GM18907 (cell line): ENCODE data around the gene ZNF710.
"Not testable (repeated sequence)": the region's sequence is repeated elsewhere in the genome, so short reads cannot be mapped to it uniquely, and the experiment has no call there.

Experiments
- ATAC-seq: cut with Tn5 transposase; IDR thresholded peaks from one replicate; pipeline ENCODE4 v1.9.1; 2021; ENCODE audit warnings: mild to moderate bottlenecking, moderate library complexity; ENCODE audit not compliant: unreplicated experiment

Gene ZNF710

DNA sequence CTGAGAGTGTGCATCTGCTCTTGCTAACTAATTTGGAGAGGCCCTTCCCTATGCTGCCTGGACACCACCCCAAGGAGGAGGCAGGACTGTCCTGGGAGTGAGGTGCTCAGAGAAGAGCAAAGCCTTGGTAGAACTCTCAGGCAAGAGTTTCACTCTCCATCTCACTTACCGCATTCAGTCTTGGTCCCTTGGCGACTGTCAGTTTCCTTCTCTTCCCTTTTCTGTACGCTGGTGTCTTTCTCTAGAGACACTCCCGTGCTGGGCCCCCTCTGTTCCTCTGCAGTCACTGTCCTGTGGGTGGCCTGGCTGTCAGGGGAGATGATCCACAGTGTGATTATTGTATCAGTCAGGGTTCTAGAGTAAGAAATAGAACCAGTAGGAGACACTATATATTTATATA lies 57.2 kb downstream of the ZNF710 start:
- no peak for ATAC-seq

DNA sequence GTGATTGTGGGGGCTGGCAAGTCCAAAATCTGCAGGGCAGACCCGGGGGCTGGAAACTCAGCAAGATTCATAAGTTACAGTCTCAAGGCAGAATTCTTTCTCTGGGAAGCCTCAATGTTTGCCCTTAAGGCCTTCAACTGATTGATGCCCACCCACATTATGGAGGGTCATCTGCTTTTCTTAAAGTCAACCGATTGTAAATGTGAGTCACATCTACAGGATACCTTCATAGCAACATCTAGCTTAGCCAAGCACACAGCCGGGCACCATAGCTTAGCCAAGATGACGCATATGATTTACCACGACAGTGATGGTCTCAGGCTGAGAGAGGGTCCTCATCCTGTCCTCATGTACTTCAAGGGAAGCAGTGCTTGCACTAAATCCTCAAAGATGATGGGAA lies 57.7 kb downstream of the ZNF710 start:
- ATAC-seq, result no peak

DNA sequence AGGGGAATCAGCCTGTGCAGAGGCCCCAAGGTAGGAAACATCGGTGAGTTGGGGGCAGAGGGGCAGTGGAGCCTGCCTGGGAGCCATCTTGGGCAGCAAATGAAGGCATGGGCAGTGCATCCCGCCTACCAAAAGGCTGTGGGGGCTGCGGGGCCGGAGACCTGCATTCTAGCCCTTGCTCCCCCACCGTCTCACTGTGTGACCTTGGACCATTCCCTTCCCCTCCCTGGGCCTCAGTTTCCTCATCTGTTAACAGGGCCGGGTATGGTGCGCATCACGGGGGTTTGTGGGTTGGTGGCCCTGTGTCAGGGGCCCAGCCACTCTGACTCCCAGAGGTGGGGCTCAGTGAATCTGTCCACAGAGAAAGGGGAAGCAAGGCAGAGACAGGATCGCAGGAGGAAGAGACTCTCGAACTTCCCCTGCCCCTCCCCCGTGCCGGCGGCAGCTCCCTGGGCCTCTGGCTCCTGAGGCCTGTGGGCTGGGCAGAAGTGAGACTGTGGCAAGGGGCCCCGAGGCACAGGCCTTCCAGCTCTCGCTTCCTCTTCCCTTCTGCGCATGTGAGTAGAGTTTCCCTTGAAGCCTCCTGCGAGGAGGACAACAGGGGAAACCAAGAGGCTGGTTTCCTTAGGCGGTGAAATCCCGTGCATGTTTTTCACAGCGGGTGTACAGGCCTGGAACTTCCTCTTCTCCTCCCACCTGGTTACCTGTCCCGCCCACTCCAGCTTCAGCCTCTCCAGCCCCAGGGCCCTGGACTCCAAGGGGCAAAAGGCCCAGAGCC lies 58.3 kb downstream of the ZNF710 start:
- peak; percentile 93 for ATAC-seq

DNA sequence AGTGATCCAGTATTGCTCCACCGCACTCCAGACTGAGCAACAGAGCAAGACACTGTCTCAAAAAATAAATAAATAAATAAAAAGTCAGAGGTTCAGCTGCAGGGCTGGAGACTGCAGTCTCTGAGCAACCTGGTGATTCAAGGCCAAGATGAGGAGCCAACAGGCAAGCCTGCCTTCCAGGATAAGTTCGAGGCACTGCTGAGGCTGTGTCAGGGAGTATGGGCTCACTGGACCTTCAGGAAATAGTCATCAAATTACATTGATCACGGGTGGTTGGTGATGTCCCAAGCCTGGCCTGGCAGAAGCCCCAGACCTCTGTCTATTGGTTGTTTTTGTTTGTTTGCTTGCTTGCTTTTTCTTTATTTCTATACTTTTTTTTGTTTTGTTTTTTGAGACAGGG lies 59.7 kb downstream of the ZNF710 start:
- ATAC-seq, result no peak

DNA sequence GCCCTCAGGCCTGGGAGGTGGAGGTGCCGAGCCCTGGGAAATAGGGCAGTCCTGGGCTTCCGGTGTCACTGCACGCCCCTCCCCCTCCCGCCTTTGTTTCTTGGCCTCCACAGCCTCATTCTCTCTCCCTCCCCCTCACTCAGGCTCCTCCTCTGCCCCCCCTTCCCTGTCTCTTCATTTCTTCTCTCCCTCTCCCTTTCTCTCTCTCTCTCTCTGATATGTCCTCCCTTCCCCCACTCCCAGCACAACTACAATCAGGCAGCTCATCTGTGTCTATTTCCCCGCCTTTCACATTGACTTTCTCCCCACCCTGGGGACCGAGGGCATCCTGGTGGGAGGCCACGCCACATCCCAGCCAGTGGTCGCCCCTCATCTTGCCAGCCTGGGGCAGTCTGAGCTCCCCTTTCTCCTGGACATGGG lies 60.9 kb downstream of the ZNF710 start:
- no peak for ATAC-seq

DNA sequence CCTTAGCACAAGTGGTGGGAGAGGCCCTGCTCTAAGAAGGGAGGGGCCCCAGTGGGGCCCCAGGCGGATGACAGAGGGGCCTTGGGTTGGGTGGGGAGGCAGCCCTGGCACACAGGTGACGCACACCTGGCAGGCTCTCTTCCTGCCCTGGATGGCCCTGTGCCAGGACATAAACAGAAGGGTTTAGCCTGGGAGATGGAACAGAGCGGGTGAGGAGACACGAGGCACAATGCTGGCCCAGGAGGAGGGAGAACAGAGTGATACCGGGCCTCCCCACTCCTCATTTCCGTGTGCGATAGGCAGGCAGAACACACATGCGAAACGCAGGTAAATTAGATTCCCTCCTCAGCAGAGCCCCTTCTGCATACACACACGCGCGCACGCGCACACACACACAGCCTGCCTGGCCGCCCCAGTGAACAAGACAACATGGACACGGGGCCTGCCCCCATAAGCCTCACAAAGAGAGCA lies 61.4 kb downstream of the ZNF710 start:
- no peak for ATAC-seq

DNA sequence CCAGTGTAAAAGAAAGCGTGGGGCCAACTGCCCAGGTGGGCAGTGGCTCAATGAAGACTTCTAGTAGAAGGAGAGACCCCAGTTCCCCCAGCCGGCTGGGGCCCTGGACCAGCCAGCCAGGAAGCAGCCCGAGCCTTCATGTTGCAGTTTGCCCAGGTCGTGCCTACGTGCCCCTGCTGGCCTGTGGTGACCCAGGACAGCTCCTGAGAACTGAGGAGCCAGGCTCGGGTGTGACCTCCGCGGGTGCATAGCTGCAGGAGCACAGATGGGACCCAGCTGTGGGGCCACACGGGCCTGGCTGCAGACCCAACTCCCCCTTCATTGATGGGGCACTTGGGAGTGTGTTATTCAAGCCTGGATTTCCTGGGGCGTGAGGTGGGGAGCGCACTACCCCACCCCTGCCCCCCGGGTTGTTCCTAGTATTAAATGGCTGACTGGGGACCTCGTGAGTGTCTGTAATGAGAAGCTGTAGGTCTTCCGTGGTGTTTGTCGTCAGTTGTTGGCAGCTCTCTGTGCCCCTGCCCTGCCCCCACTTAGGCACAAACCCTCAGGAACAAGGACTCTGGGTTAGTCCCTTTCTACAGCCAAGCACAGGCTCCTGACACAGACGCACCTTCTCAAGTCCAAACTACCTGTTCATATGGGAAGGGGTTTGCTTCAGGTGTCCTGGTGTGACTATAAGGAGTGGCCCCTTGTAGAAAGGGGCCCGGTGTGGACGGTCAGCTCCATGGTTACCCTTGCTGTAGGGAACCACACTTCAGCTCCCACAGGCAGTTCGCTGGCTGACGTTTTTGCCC lies 62.0 kb downstream of the ZNF710 start:
- no peak for ATAC-seq

DNA sequence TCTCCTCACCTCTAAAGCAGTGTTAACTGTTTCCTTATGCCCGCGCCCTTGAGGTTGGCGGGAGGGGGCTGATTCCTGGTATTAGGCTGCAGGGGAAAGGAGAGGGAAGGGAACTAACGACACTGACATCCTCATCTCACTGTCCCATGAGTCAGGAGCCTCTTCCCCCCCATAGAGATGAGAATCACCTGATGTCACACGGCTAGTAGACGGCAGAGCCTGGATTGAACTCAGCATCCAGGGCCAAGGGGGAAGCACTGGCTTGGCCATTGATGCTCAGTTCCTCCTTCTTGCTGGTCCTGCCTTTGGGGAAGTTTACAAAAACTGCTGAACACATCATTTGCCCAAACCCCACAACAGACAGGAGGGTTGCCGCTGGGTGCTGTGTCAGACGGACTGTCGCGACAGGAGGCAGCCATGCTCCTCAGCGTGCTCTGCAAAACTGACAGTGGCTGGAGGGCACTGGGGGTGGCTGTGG lies 62.7 kb downstream of the ZNF710 start:
- no peak for ATAC-seq

DNA sequence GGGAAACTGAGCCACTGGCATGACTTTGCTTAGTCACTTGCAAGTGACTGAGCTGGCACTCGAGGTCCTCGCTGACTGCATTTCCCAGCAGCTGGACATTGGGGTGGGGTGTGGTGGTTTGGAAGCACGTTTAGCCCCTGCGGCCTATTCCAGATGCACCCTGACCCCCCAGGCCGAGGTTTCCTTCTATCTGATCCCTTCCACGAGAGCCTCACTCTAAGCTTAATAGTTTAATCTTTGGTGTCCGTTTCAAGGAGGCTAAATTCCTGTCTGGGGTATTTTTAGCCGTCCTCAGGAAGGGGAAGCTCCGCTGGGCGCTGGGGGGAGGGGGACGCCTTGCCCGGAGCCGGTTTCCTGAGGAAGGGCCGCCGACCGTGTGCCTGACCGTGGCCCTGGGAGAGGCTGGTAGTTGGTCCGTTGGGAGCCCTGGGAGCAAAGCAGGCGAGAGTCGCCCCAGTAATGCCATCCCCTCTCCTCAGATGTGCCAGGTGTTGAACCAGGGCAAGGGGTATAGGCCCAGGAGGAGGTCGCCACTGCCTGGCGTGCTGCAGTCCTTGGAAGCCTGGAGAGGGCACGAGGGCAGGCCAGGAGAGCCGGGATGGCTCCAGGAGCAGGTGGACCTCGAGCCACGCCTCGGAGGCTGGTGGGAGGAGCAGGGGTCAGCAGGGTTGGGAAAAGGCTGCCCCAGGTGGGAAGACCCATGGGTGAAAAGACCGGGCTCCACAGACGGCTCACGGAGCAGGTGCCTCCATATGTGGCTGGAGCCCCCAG lies 64.0 kb downstream of the ZNF710 start:
- ATAC-seq, result no peak

DNA sequence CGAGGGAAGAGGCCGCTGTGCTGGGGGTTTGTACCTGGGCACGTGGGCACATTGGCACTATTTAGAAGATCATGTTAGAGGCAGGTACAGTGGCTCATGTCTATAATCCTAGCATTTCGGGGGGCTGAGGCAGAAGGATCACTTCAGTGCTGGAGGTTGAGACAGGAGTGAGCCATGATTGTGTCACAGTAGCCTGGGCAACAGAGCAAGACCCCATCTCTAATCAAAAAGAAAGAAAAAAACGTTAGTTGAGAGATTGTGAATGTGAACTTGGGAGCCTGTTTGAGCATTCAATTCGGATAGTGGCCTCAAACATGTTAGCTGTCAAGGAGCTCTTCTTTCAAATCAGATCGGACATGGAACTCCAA lies 64.5 kb downstream of the ZNF710 start:
- no peak for ATAC-seq

DNA sequence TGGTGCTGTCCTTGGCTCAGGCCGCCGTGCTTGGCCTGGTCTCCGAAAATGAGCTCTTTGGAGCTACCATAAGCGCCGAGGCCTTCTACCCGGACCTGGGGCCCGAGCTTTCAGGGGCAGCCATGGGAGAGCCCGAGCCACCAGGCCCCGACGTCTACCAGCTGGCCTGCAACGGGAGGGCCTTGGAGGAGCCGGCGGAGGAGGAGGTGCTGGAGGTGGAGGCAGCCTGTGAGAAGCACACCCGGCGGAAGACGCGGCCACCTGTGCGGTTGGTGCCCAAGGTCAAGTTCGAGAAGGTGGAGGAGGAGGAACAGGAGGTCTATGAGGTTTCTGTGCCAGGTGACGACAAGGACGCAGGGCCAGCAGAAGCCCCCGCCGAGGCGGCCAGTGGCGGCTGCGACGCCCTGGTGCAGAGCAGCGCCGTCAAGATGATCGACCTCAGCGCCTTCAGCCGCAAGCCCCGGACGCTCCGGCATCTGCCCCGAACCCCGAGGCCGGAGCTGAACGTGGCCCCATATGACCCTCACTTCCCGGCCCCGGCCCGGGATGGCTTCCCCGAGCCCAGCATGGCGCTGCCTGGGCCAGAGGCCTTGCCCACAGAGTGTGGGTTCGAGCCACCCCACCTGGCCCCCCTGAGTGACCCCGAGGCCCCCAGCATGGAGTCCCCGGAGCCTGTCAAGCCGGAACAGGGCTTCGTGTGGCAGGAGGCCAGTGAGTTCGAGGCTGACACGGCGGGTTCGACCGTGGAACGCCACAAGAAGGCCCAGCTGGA lies 66.2 kb downstream of the ZNF710 start:
- ATAC-seq, result no peak

DNA sequence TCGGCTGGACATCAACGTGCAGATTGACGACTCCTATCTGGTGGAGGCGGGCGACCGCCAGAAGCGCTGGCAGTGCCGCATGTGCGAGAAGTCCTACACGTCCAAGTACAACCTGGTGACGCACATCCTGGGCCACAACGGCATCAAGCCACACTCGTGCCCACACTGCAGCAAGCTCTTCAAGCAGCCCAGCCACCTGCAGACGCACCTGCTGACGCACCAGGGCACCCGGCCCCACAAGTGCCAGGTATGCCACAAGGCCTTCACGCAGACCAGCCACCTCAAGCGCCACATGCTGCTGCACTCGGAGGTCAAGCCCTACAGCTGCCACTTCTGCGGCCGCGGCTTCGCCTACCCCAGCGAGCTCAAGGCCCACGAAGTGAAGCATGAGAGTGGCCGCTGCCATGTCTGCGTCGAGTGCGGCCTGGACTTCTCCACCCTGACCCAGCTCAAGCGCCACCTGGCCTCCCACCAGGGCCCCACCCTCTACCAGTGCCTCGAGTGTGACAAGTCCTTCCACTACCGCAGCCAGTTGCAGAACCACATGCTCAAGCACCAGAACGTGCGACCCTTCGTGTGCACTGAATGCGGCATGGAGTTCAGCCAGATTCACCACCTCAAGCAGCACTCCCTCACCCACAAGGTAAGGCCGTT lies 67.0 kb downstream of the ZNF710 start:
- no peak for ATAC-seq

DNA sequence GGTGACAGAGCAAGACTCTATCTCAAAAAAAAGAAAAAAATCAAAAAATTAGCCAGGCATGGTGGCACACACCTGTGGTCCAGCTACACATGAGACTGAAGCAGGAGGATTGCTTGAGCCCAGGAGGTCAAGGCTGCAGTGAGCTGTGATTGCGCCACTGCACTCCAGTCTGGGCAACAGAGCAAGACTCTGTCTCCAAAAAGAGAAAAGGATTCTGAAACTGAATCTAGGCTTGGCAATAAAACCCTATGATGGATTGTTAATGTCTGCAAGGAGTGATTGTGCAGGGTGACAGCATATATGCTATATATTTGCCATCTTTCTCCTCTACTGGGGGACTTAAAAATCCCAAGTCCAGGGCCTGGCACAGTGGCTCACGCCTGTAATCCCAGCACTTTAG lies 69.5 kb downstream of the ZNF710 start:
- ATAC-seq, result not testable (repeated sequence)

DNA sequence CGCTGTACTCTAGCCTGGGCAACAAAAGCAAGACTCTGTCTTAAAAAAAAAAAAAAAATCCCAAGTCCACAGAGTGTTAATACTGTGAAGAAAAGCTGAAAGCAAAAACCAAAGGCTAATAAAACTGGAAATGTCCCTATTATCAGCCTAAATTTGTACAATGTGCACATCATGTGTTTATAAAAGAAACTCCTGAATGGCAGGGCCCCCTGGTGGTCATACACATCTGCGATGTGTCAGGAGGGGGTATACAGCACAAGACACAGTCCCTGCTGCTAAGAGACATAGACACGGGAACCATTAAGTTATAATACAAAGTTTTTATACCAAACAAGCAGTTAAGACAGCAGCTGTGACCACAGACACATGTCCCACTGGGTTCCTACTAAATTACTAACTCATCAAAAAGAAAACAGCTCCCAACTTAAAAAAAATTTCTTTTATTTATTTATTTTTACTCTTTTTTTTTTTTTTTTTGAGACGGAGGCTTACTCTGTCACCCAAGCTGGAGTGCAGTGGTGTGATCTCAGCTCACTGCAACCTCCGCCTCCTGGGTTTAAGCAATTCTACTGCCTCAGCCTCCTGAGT lies 70.2 kb downstream of the ZNF710 start:
- no peak for ATAC-seq

DNA sequence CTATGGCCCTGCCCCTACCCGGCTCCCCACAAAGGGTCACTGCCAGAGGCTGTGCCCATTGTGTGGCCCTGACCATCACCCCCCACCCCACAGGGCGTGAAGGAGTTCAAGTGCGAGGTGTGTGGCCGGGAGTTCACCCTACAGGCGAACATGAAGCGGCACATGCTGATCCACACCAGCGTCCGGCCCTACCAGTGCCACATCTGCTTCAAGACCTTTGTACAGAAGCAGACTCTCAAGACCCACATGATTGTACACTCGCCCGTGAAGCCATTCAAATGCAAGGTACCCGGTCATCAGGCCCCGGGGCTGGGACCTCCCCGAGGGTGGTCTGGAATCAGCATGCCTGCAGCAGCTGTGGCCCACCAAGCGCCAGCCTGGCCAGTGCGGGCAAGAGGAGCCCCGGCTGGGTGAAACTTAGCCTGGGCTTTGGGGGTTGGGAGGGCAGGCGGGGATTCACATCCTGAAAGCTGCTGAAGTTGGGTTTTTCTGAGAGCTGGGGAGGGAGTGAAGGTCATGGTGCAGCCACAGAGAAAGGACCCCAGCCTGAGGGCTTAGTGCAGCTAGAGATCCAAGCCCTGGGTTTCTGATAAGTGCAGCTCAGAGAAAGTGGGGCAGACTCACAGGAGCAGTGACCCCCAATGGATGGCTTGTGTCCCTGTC lies 72.0 kb downstream of the ZNF710 start:
- no peak for ATAC-seq

DNA sequence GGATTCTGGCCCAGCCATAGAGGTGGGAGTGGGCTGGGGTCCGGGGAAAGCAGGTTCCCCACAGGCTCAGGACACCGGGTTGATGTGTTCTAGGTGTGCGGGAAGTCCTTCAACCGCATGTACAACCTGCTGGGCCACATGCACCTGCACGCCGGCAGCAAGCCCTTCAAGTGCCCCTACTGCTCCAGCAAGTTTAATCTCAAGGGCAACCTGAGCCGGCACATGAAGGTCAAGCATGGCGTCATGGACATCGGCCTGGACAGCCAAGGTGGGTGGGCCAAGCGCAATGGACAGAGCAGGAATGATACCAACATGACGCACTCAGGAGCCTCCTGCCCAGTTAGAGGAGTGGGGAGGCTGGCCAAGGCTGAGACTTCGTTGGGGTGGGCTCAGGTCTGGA lies 72.9 kb downstream of the ZNF710 start:
- no peak for ATAC-seq

DNA sequence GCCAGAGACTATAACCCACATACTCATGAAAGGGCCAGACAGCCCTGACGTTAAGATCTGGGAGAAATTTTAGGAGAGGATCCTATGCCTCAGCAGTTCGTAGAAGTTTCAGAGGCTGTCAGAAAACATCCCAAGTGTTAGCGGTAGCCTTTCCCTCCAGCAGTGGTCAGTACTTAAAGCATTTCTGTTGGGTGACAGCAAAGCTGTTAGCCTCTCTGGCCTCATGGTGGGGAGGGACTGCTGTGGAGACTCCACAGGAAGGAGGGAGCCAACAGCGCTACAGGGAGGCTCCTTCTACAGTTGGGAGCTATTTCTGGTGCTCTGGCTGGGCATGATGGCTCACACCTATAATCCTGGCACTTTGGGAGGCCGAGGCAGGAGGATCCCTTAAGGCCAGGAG lies 73.8 kb downstream of the ZNF710 start:
- no peak for ATAC-seq

DNA sequence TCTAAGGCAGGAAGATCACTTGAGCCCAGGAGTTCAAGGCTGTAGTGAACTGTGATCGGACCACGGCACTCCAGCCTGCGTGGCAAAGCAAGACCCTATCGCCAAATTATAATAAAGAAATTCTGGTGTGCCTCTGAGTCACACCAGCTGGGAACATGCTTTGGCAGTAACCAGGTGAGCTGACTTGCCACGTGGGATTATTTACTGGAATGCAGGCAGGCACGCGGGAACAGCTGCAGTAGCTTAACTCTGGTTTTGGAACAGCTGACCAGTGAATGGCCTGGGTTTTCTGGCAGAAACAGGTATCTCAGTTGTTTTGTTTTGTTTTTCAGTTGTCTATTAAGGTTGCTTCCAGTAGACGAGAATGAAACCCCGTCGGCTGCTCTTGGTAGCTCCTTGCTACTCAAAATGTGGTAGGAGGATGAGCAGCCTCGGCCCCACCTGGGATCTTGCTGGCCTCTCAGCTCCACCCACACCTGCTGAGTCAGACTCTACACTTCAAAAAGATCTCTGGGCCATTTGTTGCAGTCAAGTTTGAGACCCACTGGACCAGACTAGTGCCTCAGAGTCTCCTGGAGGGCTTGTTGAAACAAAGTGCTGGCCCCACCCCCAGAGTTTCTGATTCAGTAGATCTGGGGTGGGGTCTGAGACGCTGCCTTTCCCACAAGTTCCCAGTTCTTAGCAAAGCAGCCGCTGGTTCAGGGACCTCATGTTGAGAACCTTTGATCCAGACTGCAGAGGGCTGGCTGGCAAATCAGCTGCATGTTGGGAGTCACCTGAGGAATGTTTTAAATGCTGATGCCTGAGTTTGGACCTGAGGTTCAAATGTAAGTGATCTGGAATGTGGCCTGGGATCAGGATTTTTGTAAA lies 74.5 kb downstream of the ZNF710 start:
- ATAC-seq, result no peak
